ENCODE results near the gene LY6G5C. TPM values are rescaled to one million over a fixed set of nuclear protein-coding genes. Genes with fewer than 3 reads are reported as not detected.

The LY6G5C gene
- total and polyA plus RNA-seq, 9 of the 15 experiments (the other 6 are each of a cell fraction or from before 2014, with no cell fraction given): 0.10 to 0.67 (median 0.46) TPM; not detected in 4

- TF ChIP-seq ID3 (CRISPR knock-in tag; IDR thresholded peaks at IDR 0.05) (no peak), ID3 (tag; IDR thresholded peaks at IDR 0.05) (peak; percentile 94), CBX2 (IDR thresholded peaks at IDR 0.05; ENCODE audit: insufficient read depth, low read length, poor library complexity, severe bottlenecking) (no peak), ADNP (tag; IDR thresholded peaks at IDR 0.05) (peak; percentile 94), HEY1 (CRISPR knock-in tag; IDR thresholded peaks at IDR 0.05; ENCODE audit: borderline replicate concordance) (0 out of 2 replicates have a peak, but pooled peaks have one; percentile 26), PML (IDR thresholded peaks at IDR 0.05; ENCODE audit: low read length) (peak; percentile 67), ATF7 (IDR thresholded peaks at IDR 0.05) (peak; percentile 89), CBX3 (IDR thresholded peaks at IDR 0.05; ENCODE audit: borderline replicate concordance in 1 of 2, low read length in 2 of 2) (0 out of 3 replicates have a peak, but pooled peaks of 1 of the 2 experiments have one; percentile 21), GABPB1 (CRISPR knock-in tag; IDR thresholded peaks at IDR 0.05) (peak; percentile 69; the same call in 1 of the 2 replicates), ZNF778 (CRISPR knock-in tag; IDR thresholded peaks at IDR 0.05) (no peak), ZBED1 (IDR thresholded peaks at IDR 0.05) (peak; percentile 75; the same call in 1 of the 2 replicates), ZBTB11 (CRISPR knock-in tag; IDR thresholded peaks at IDR 0.05) (peak in 2 of 3 experiments; percentile 9 to 57; a peak in 2 of 6 replicates), POLR2B (IDR thresholded peaks at IDR 0.05; ENCODE audit: low read depth, partially characterized antibody) (peak; percentile 75), KHSRP (IDR thresholded peaks at IDR 0.05) (0 out of 2 replicates have a peak, but pooled peaks have one; percentile 47), CC2D1A (IDR thresholded peaks at IDR 0.05) (peak; percentile 61; the same call in 1 of the 2 replicates), NKRF (IDR thresholded peaks at IDR 0.05; ENCODE audit: borderline replicate concordance) (peak; percentile 28), PYGO2 (tag; IDR thresholded peaks at IDR 0.05) (no peak), NONO (IDR thresholded peaks at IDR 0.05; ENCODE audit: low read depth in 2 of 2, low read length in 1 of 2) (no peak), POLR2AphosphoS2 (IDR thresholded peaks at IDR 0.05; ENCODE audit: low read length) (0 out of 2 replicates have a peak, but pooled peaks have one; percentile 68), HINFP (tag; conservative IDR thresholded peaks at IDR 0.05; ENCODE audit: low read depth) (no peak)
These were observed 9.6 kb upstream of the LY6G5C start (continued) for GRCh38 chr6:31690231-31691077.
